ENCODE results near the gene FANCL.

DNA sequence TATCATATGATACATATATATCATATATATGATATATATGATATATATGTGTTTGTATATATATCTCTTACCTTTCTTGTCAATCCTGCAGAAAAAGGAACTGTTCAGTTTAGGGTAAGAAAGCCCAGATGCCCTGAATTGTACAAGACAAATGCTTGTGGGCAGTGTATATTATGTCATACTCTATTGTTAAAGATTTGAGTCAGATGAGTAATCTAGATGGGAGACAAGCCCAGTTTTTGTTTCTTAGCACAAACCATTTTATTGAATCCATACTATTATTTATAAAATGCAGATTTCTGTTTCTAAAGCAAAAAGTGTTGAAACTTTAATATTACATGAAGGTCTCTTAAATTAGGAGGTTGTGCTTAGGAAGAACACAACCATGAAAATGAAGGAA, 103.9 kb downstream of the FANCL start:
- TF ChIP-seq EGR1 (IDR thresholded peaks at IDR 0.05; ENCODE audit: low read depth), result no peak
- no peak for TF ChIP-seq POLR2AphosphoS5 (IDR thresholded peaks at IDR 0.05; ENCODE audit: low read depth, low read length)
- TF ChIP-seq, protein P1, sequence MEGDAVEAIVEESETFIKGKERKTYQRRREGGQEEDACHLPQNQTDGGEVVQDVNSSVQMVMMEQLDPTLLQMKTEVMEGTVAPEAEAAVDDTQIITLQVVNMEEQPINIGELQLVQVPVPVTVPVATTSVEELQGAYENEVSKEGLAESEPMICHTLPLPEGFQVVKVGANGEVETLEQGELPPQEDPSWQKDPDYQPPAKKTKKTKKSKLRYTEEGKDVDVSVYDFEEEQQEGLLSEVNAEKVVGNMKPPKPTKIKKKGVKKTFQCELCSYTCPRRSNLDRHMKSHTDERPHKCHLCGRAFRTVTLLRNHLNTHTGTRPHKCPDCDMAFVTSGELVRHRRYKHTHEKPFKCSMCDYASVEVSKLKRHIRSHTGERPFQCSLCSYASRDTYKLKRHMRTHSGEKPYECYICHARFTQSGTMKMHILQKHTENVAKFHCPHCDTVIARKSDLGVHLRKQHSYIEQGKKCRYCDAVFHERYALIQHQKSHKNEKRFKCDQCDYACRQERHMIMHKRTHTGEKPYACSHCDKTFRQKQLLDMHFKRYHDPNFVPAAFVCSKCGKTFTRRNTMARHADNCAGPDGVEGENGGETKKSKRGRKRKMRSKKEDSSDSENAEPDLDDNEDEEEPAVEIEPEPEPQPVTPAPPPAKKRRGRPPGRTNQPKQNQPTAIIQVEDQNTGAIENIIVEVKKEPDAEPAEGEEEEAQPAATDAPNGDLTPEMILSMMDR (IDR thresholded peaks at IDR 0.05 in 2 of 3, conservative IDR thresholded peaks at IDR 0.05 in 1 of 3; ENCODE audit: borderline replicate concordance in 1 of 3, insufficient read depth in 1 of 3, low read depth in 2 of 3, low read length in 2 of 3), result no peak
- TF ChIP-seq, protein P2, sequence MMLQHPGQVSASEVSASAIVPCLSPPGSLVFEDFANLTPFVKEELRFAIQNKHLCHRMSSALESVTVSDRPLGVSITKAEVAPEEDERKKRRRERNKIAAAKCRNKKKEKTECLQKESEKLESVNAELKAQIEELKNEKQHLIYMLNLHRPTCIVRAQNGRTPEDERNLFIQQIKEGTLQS (IDR thresholded peaks at IDR 0.05), result no peak
- no peak for TF ChIP-seq EZH2 (IDR thresholded peaks at IDR 0.05)
- TF ChIP-seq RAD21 (IDR thresholded peaks at IDR 0.05; ENCODE audit: low read depth), result no peak
- TF ChIP-seq POLR2A (IDR thresholded peaks at IDR 0.05; ENCODE audit: borderline replicate concordance, extremely low read depth, insufficient read depth, insufficient read length), result no peak
- no peak for TF ChIP-seq SP1 (IDR thresholded peaks at IDR 0.05; ENCODE audit: low read depth)
- TF ChIP-seq EZH2phosphoT487 (IDR thresholded peaks at IDR 0.05; ENCODE audit: borderline replicate concordance), result no peak
- no peak for TF ChIP-seq SRF (IDR thresholded peaks at IDR 0.05; ENCODE audit: low read depth)
- no peak for TF ChIP-seq FOSL1 (IDR thresholded peaks at IDR 0.05; ENCODE audit: low read depth)
